BE2C (cell line): ENCODE measurements around the gene HNRNPM.
"Not testable (repeated sequence)": the region's sequence is repeated elsewhere in the genome, so short reads cannot be mapped to it uniquely, and the experiment has no call there.

Experiments
- DNase-seq: peaks from one replicate; pipeline ENCODE4 v3.0.0-alpha.2; 2020
- H3K27me3 ChIP-seq: fragments of 250-450 bp; sonication (Bioruptor Pico); 2 replicates; pipeline ENCODE4 v1.5.1; 2020; ENCODE audit warnings: mild to moderate bottlenecking
- H3K36me3 ChIP-seq: fragments of 250-450 bp; sonication (Bioruptor Pico); 2 replicates; pipeline ENCODE4 v1.5.1; 2020; ENCODE audit warnings: mild to moderate bottlenecking
- H3K4me1 ChIP-seq: fragments of 250-450 bp; sonication (Bioruptor Pico); 2 replicates; pipeline ENCODE4 v1.5.1; 2020
- H3K4me3 ChIP-seq: 2 replicates; pipeline ENCODE4 v1.5.1; 2011; ENCODE audit warnings: low read depth, low read length
- H3K9me3 ChIP-seq: fragments of 250-450 bp; sonication (Bioruptor Pico); 2 replicates; pipeline ENCODE4 v1.5.1; 2020
- CTCF ChIP-seq: IDR thresholded peaks from 2 replicates; pipeline ENCODE4 v1.5.1; 2012; ENCODE audit warnings: mild to moderate bottlenecking, low read depth, low read length

HNRNPM gene

GRCh38 chr19:8423817-8424223, 21.0 kb upstream of the HNRNPM start:
- DNase-seq = peak; percentile 91
- no peaks in the 10 kb centered on the region for H3K36me3 ChIP-seq
- H3K9me3 ChIP-seq = no peaks in the 10 kb centered on the region
- H3K4me3 ChIP-seq = no peak overlapping the region
- H3K4me1 ChIP-seq = no peaks in the 10 kb centered on the region; the same call in none of the 2 replicates
- H3K27me3 ChIP-seq = no peaks in the 10 kb centered on the region
- no peak for TF ChIP-seq CTCF

GRCh38 chr19:8425331-8425730, 19.4 kb upstream of the HNRNPM start:
- H3K36me3 ChIP-seq, H3K27me3 ChIP-seq, H3K4me1 ChIP-seq, DNase-seq, H3K4me3 ChIP-seq, H3K9me3 ChIP-seq: not testable (repeated sequence)

GRCh38 chr19:8426283-8426682, 18.5 kb upstream of the HNRNPM start:
- no peak for DNase-seq
- H3K27me3 ChIP-seq = no peaks in the 10 kb centered on the region
- no peaks in the 10 kb centered on the region; the same call in none of the 2 replicates for H3K4me1 ChIP-seq
- no peak for TF ChIP-seq CTCF
- no peaks in the 10 kb centered on the region for H3K9me3 ChIP-seq
- no peaks in the 10 kb centered on the region for H3K36me3 ChIP-seq
- no peak overlapping the region for H3K4me3 ChIP-seq

GRCh38 chr19:8429044-8429443, 15.7 kb upstream of the HNRNPM start:
- no peaks in the 10 kb centered on the region for H3K27me3 ChIP-seq
- H3K9me3 ChIP-seq = no peaks in the 10 kb centered on the region
- no peaks in the 10 kb centered on the region for H3K36me3 ChIP-seq
- H3K4me3 ChIP-seq = no peak overlapping the region
- DNase-seq = no peak
- no peaks in the 10 kb centered on the region for H3K4me1 ChIP-seq
- no peak for TF ChIP-seq CTCF

GRCh38 chr19:8429826-8430225, 14.9 kb upstream of the HNRNPM start:
- H3K4me3 ChIP-seq = no peak overlapping the region
- no peaks in the 10 kb centered on the region for H3K9me3 ChIP-seq
- no peak for DNase-seq
- H3K4me1 ChIP-seq = no peaks in the 10 kb centered on the region
- no peaks in the 10 kb centered on the region for H3K36me3 ChIP-seq
- no peaks in the 10 kb centered on the region for H3K27me3 ChIP-seq
- no peak for TF ChIP-seq CTCF

- Histone ChIP-seq H3K27me3 (no peaks in the 10 kb centered on the region), H3K4me1 (no peaks in the 10 kb centered on the region), H3K4me3 (no peak overlapping the region), H3K9me3 (no peaks in the 10 kb centered on the region), H3K36me3 (no peaks in the 10 kb centered on the region)
- TF ChIP-seq CTCF = no peak
- DNase-seq = no peak
Measured at GRCh38 chr19:8430650-8431049, 14.1 kb upstream of the HNRNPM start.

GRCh38 chr19:8438236-8438635, 6.5 kb upstream of the HNRNPM start:
- DNase-seq = no peak
- Histone ChIP-seq H3K4me1 (no peaks in the 10 kb centered on the region), H3K4me3 (no peak overlapping the region), H3K36me3 (no peaks in the 10 kb centered on the region), H3K27me3 (no peaks in the 10 kb centered on the region), H3K9me3 (no peaks in the 10 kb centered on the region)
- no peak for TF ChIP-seq CTCF
